ENCODE data around the gene PRAMEF15.
"Not testable (repeated sequence)": the region's sequence is repeated elsewhere in the genome, so short reads cannot be mapped to it uniquely, and the experiment has no call there.

- TF ChIP-seq CTCF, EZH2 (IDR thresholded peaks at IDR 0.05): not testable (repeated sequence)
Measured at GRCh38 chr1:13279617-13280016, 35.8 kb upstream of the PRAMEF15 start.
